Tibial nerve (tissue), 3 donors: ENCODE measurements around the gene ARHGAP44.

Source experiments
- POLR2A ChIP-seq, 2 donors: fragments of 450-650 bp; IDR thresholded peaks; one replicate each; pipeline ENCODE4 v1.6.1; 2017; ENCODE audit warnings: antibody characterized with exemption in 2 of 2, mild to moderate bottlenecking in 2 of 2, moderate library complexity in 2 of 2
- TF ChIP-seq, protein P1 (sequence below), 5 experiments: fragments of 200-600 bp in 3 of 5; fragments of 450-650 bp in 2 of 5; sonication (generic) in 3 of 5; IDR thresholded peaks; one replicate each; pipeline ENCODE4 v1.5.1; 2016 to 2019; ENCODE audit warnings: antibody characterized with exemption in 5 of 5, mild to moderate bottlenecking in 3 of 5, moderate library complexity in 2 of 5

- TF ChIP-seq, protein P1, sequence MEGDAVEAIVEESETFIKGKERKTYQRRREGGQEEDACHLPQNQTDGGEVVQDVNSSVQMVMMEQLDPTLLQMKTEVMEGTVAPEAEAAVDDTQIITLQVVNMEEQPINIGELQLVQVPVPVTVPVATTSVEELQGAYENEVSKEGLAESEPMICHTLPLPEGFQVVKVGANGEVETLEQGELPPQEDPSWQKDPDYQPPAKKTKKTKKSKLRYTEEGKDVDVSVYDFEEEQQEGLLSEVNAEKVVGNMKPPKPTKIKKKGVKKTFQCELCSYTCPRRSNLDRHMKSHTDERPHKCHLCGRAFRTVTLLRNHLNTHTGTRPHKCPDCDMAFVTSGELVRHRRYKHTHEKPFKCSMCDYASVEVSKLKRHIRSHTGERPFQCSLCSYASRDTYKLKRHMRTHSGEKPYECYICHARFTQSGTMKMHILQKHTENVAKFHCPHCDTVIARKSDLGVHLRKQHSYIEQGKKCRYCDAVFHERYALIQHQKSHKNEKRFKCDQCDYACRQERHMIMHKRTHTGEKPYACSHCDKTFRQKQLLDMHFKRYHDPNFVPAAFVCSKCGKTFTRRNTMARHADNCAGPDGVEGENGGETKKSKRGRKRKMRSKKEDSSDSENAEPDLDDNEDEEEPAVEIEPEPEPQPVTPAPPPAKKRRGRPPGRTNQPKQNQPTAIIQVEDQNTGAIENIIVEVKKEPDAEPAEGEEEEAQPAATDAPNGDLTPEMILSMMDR (IDR thresholded peaks at IDR 0.05): no peak
- no peak for TF ChIP-seq POLR2A (IDR thresholded peaks at IDR 0.05)
Measured at GRCh38 chr17:12812877-12813276, 23.6 kb downstream of the ARHGAP44 start.
